ENCODE measurements around the gene GMEB2.
"Not testable (repeated sequence)": the region's sequence is repeated elsewhere in the genome, so short reads cannot be mapped to it uniquely, and the experiment has no call there.

The GMEB2 gene

GRCh38 chr20:63587256-63587655, 39.6 kb downstream of the GMEB2 start:
- DNase-seq, result no peak

GRCh38 chr20:63586797-63587196, 40.1 kb downstream of the GMEB2 start:
- DNase-seq, result no peak

- no peak for DNase-seq
Measured at GRCh38 chr20:63585616-63586565, 41.0 kb downstream of the GMEB2 start.

- DNase-seq, result no peak
Measured at GRCh38 chr20:63582382-63583063, 44.4 kb downstream of the GMEB2 start.

GRCh38 chr20:63580796-63581461, 46.0 kb downstream of the GMEB2 start:
- peak in 3 of 4 experiments; percentile 26 to 71 (median 59) for DNase-seq

GRCh38 chr20:63579017-63579694, 47.7 kb downstream of the GMEB2 start:
- DNase-seq, result no peak

- DNase-seq, result no peak
Measured at GRCh38 chr20:63578224-63579016, 48.5 kb downstream of the GMEB2 start.

- no peak for DNase-seq
Measured at GRCh38 chr20:63577317-63577894, 49.5 kb downstream of the GMEB2 start.

GRCh38 chr20:63576311-63576710, 50.6 kb downstream of the GMEB2 start:
- no peak for DNase-seq

GRCh38 chr20:63574829-63575743, 51.8 kb downstream of the GMEB2 start:
- DNase-seq, result no peak

GRCh38 chr20:63574156-63574828, 52.6 kb downstream of the GMEB2 start, which contains the start of gene HELZ2:
HELZ2 (minus strand) TSS chr20:63574239; CDS start chr20:63572385, 1,854 bp downstream.
- DNase-seq, result peak in 2 of 4 experiments; percentile 61 to 74

GRCh38 chr20:63573647-63574131, 53.2 kb downstream of the GMEB2 start:
- no peak for DNase-seq

GRCh38 chr20:63572788-63573646, 53.9 kb downstream of the GMEB2 start:
- no peak for DNase-seq

- no peak for DNase-seq
Measured at GRCh38 chr20:63572071-63572787, 54.7 kb downstream of the GMEB2 start.

GRCh38 chr20:63571087-63571478, 55.8 kb downstream of the GMEB2 start:
- DNase-seq, result not testable (repeated sequence)

GRCh38 chr20:63570281-63571086, 56.4 kb downstream of the GMEB2 start:
- no peak for DNase-seq
